Parathyroid adenoma (tissue), 2 donors: ENCODE measurements around the gene MAPT.
A peak's percentile ranks its signal among the peaks of the same experiment; 100 is the strongest.

Experiments
- H2AFZ ChIP-seq: fragments of 300-600 bp; sonication (generic); one replicate; pipeline ENCODE4 v1.7.0; 2017; ENCODE audit warnings: antibody characterized with exemption, mild to moderate bottlenecking
- H3K27ac ChIP-seq: fragments of 300-600 bp; sonication (generic); one replicate; pipeline ENCODE4 v1.7.0; 2017
- H3K27me3 ChIP-seq: fragments of 300-600 bp; sonication (generic); one replicate; pipeline ENCODE4 v1.7.0; 2017; ENCODE audit warnings: low read length; ENCODE audit not compliant: control insufficient read depth, insufficient read depth
- H3K36me3 ChIP-seq: fragments of 300-600 bp; sonication (generic); one replicate; pipeline ENCODE4 v1.7.0; 2017; ENCODE audit warnings: low read length; ENCODE audit not compliant: control insufficient read depth, insufficient read depth
- H3K4me1 ChIP-seq: fragments of 300-600 bp; sonication (generic); one replicate; pipeline ENCODE4 v1.7.0; 2017; ENCODE audit warnings: control low read depth
- H3K4me2 ChIP-seq: fragments of 300-600 bp; sonication (generic); one replicate; pipeline ENCODE4 v1.7.0; 2017; ENCODE audit warnings: low read length
- H3K4me3 ChIP-seq: fragments of 300-600 bp; sonication (generic); one replicate; pipeline ENCODE4 v1.7.0; 2017; ENCODE audit warnings: low read depth, low read length
- H3K79me2 ChIP-seq: fragments of 300-600 bp; sonication (generic); one replicate; pipeline ENCODE4 v1.7.0; 2017; ENCODE audit warnings: control low read depth
- H3K9ac ChIP-seq: fragments of 300-600 bp; sonication (generic); one replicate; pipeline ENCODE4 v1.7.0; 2017; ENCODE audit warnings: mild to moderate bottlenecking
- H3K9me3 ChIP-seq: fragments of 300-600 bp; sonication (generic); one replicate; pipeline ENCODE4 v1.7.0; 2017; ENCODE audit warnings: low read length; ENCODE audit not compliant: control insufficient read depth
- CTCF ChIP-seq: fragments of 300-600 bp; sonication (generic); IDR thresholded peaks from one replicate; pipeline ENCODE4 v1.7.0; 2017; ENCODE audit warnings: antibody characterized with exemption, mild to moderate bottlenecking
- donor health status: primary hyperparathyroidism.

MAPT gene

GRCh38 chr17:45883063-45883462 lies 11.3 kb upstream of the MAPT start:
- Histone ChIP-seq H3K9ac (no peak overlapping the region), H3K4me3 (no peak overlapping the region), H2AFZ (no peak overlapping the region), H3K9me3 (no peaks in the 10 kb centered on the region), H3K27me3 (no peaks in the 10 kb centered on the region), H3K4me1 (no peaks in the 10 kb centered on the region), H3K27ac (no peak overlapping the region), H3K4me2 (no peak overlapping the region), H3K36me3 (no peaks in the 10 kb centered on the region), H3K79me2 (no peaks in the 10 kb centered on the region)
- no peak for TF ChIP-seq CTCF

- H3K4me1 ChIP-seq, result no peaks in the 10 kb centered on the region
- H3K9me3 ChIP-seq, result no peaks in the 10 kb centered on the region
- TF ChIP-seq CTCF, result no peak
Measured at GRCh38 chr17:45886852-45887251, 7.5 kb upstream of the MAPT start.

GRCh38 chr17:45888392-45888791 lies 6.0 kb upstream of the MAPT start:
- Histone ChIP-seq H3K79me2 (no peaks in the 10 kb centered on the region), H3K4me3 (no peak overlapping the region), H3K9me3 (no peaks in the 10 kb centered on the region), H2AFZ (no peak overlapping the region), H3K4me1 (no peaks in the 10 kb centered on the region), H3K27me3 (no peaks in the 10 kb centered on the region), H3K9ac (no peak overlapping the region), H3K27ac (no peak overlapping the region), H3K36me3 (no peaks in the 10 kb centered on the region), H3K4me2 (no peak overlapping the region)
- TF ChIP-seq CTCF, result no peak

More at GRCh38 chr17:45886852-45887251, 7.5 kb upstream of the MAPT start:
- Histone ChIP-seq H3K79me2 (no peaks in the 10 kb centered on the region), H3K27ac (no peak overlapping the region), H3K36me3 (no peaks in the 10 kb centered on the region), H3K27me3 (no peaks in the 10 kb centered on the region), H3K9ac (no peak overlapping the region), H3K4me2 (no peak overlapping the region), H2AFZ (no peak overlapping the region), H3K4me3 (no peak overlapping the region)

GRCh38 chr17:45889579-45889978 lies 4.8 kb upstream of the MAPT start:
- TF ChIP-seq CTCF, result no peak
- H3K27ac ChIP-seq, result no peak overlapping the region
- H3K4me3 ChIP-seq, result no peak overlapping the region
- no peaks in the 10 kb centered on the region for H3K36me3 ChIP-seq
- H3K4me2 ChIP-seq, result no peak overlapping the region
- no peak overlapping the region for H3K9ac ChIP-seq
- H3K9me3 ChIP-seq, result no peaks in the 10 kb centered on the region
- H3K27me3 ChIP-seq, result no peaks in the 10 kb centered on the region
- no peak overlapping the region for H2AFZ ChIP-seq
- H3K79me2 ChIP-seq, result no peaks in the 10 kb centered on the region
- H3K4me1 ChIP-seq, result no peaks in the 10 kb centered on the region

- Histone ChIP-seq H3K4me3 (peak overlapping the region; percentile 77), H3K36me3 (no peaks in the 10 kb centered on the region), H3K27ac (peak overlapping the region; percentile 33), H2AFZ (peak overlapping the region; percentile 99), H3K4me1 (no peaks in the 10 kb centered on the region), H3K9ac (no peak overlapping the region), H3K79me2 (no peaks in the 10 kb centered on the region), H3K27me3 (no peaks in the 10 kb centered on the region), H3K9me3 (no peaks in the 10 kb centered on the region), H3K4me2 (peak overlapping the region; percentile 91)
- no peak for TF ChIP-seq CTCF
Measured at GRCh38 chr17:45893725-45894021, 681 bp upstream of the MAPT start.
